GM21723 (cell line): Measurements from ENCODE around the gene CHRNA3.

Experiments
- ATAC-seq: cut with Tn5 transposase; IDR thresholded peaks from one replicate; pipeline ENCODE4 v1.9.1; 2021; ENCODE audit warnings: mild to moderate bottlenecking, moderate library complexity; ENCODE audit not compliant: unreplicated experiment

CHRNA3 gene

GRCh38 chr15:78620527-78621421, at the start of gene CHRNA3:
Gene CHRNA3, minus strand, starts transcription at chr15:78620996. Its CDS starts 202 bp downstream, at chr15:78620794.
- ATAC-seq = no peak

- no peak for ATAC-seq
These were observed 48.2 kb upstream of the CHRNA3 start for GRCh38 chr15:78668987-78669386.

- no peak for ATAC-seq
These were observed 46.9 kb upstream of the CHRNA3 start for GRCh38 chr15:78667578-78668236.

- no peak for ATAC-seq
These were observed 45.2 kb upstream of the CHRNA3 start for GRCh38 chr15:78666010-78666409.

DNA sequence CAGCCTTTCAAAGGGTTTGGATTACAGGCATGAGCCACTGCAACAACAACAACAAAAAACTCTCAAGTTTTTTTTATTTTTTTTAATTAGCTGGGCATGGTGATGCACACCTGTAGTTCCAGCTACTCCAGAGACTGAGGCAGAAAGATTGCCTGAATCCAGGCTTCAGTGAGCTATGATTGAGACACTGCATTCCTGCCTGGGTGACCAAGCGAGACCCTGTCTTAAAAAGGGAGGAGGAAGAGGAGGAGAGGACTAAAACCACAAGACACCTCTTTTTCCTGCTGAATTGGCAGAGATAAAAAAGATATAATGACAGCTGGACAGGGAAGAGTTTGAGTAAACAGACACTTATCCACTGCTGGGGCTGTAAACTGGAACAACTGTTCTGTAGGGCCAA, 42.9 kb upstream of the CHRNA3 start:
- ATAC-seq = no peak

- ATAC-seq = no peak
These were observed 41.2 kb upstream of the CHRNA3 start for GRCh38 chr15:78662028-78662427.

- ATAC-seq = no peak
These were observed 40.2 kb upstream of the CHRNA3 start for GRCh38 chr15:78661001-78661400.

DNA sequence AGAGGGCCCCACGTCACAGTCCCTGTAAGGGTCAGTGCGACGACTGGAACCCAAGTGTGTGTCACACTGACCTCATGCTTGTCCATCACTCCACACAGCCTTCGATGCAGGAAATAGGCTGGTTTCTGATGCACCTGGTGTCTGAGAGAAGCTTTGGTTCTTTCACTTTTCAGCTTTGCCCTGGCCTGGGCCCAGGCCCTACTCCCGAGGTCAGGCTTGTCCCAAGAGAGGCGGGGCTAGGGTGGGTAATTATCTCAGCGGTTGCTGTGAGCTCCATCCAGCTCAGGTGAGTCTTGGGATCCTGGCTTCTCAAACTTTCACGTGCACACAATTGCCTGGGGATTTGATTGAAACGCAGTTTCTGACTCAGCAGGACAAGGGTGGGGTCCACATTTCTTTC, 39.8 kb upstream of the CHRNA3 start:
- ATAC-seq = no peak

- ATAC-seq = no peak
These were observed 38.0 kb upstream of the CHRNA3 start for GRCh38 chr15:78658823-78659222.

- no peak for ATAC-seq
These were observed 33.5 kb upstream of the CHRNA3 start for GRCh38 chr15:78654272-78654671.

DNA sequence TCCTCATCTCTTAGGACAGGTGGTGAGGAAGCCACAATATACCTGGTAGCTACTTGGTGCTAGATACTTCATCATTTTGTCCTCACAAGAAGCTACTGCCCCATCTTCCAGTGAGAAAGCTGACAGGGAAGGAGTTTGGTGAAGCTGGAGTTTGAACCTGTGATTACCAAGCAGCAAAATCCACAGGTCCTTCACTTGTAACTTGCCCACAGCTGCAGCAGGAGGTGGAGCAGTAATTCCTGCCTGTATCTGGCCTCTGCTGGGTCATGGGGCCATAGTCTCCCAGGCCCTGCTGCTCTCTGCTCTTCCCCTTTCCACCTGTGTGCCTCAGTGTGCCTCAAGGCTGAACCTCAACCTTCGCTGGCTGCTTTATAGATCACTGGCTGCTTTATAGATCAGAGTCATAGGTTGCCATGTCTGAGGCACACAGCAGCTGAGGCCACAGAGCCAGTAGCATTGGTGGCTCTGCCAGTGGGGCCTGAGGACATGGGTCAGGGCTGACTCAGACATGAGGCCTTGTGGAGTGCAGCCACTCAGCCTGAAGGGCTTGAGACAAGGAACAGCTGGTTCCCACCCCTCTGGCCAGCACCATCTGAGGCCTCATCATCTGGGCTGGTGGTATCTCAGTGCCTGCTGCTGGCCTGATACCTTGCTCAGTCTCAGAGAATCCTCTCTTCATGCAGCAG, 31.3 kb upstream of the CHRNA3 start:
- ATAC-seq = no peak

GRCh38 chr15:78651007-78651406, 30.2 kb upstream of the CHRNA3 start:
- ATAC-seq = no peak

- no peak for ATAC-seq
These were observed 29.2 kb upstream of the CHRNA3 start for GRCh38 chr15:78650022-78650421.

GRCh38 chr15:78645009-78645408, 24.2 kb upstream of the CHRNA3 start:
- ATAC-seq = no peak

DNA sequence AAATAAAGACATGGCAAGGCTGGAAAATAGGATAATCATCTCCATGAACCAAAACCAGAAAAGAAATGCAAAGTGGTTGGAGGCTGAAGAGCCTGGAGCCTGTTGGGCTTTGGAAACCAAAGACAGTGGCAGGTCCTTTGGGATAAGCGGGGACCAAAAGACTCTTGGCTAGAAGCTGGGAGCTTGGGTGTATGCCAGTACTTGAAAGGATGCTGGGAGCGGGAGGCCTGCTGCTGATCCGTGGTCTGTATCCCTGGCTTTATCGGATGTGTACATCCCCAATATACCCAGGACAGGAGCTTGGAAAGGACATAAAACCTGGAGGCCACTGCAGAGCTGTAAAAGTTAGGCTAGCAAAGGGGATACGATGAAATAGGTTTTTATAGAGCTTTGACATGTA, 21.5 kb upstream of the CHRNA3 start:
- ATAC-seq = no peak

DNA sequence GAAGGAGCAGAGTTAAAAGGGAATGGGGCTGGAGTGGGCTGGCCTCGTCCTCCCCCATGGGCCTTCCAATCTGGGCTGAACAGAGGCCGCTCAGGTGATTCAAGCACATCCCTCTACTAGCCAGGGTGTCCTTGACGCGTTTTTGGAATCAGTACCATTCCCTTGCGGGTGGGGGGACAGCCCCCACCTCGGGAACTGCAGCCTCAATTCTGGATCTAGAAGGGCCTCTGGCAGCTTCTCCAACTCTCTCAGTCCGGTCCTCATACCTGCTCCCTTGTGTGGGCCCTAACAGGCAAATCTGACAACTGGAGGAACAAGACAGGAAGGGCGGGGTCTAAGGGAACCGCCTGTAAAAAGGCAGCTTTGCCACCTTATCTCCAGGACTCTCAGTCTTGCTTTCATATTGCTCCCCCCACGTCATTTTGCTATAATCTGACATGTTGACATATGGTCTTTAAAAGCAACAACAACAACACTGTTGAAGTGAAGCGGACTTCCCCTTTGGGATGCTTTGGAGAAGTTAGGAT, 21.0 kb upstream of the CHRNA3 start:
- no peak for ATAC-seq

- ATAC-seq = no peak
These were observed 20.4 kb upstream of the CHRNA3 start, which contains the start of gene CHRNB4 for GRCh38 chr15:78641102-78641748. Gene CHRNB4, minus strand, starts transcription at chr15:78641210. Its CDS starts 77 bp downstream, at chr15:78641133.

DNA sequence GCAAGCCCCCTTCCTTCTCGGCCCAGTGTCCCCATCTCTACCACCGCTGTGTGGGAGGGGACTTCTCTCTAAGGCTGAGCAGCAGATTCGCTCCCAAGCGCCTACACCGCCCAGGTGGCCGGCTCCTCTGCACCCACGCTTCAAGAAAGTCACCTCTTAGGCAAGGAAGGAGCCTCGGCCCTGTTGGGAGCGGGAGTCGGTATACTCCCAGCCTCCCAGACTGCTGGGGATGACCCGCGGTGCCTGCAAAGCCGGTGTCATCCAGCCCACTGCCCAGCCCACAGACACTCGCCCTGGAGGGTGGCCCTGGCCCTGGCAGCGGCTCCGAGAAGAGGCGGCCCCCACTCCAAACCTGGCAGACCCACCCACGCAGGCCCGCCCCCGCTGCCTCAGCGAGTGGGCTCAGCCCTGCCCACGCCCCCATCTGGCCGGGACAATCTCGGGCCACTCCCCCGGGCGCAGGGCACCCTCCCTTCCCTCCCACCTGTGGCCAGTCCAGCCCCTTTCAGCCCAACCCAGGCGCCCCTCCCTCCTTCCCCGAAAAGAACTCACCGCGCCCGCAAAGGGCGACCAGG, 19.8 kb upstream of the CHRNA3 start:
- no peak for ATAC-seq

DNA sequence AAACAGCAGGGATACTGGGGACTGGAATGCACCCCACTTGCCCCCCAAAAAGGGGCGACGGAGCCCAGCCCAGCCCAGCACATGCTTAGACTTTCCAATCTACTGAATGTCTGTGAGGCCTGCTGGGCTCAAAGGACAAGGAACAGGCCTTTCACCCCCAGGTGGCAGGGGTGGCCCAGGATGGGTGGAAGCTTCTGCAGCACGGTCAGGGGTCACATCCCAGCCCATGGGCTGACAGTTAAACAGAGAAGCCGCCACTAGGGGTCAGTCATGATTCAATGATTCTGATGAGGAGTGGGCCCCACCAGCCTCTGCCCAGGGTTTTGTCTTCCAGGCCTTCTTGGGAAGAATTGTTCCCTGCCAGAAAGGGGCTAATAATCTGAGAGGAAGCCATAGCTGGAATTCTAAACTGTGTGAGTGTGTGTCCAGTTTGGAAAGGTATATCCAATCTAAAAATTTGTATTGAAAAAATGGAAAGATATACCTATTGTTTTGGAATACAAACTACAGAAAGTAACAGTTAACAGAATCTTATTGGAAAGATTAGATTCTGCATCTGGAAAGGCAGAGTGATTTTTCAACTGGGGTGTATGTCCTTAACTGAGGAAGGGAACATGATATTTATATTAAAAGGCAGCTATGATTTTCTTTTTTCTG, 18.0 kb upstream of the CHRNA3 start:
- no peak for ATAC-seq
